H9 (cell line): Measurements from ENCODE around the gene P4HA2. TPM values are rescaled to one million over a fixed set of nuclear protein-coding genes. Genes with fewer than 3 reads are reported as not detected.

Experiments
- DNase-seq: peaks from one replicate; pipeline ENCODE4 v3.0.0-alpha.2; 2017
- H2AFZ ChIP-seq: one replicate; pipeline ENCODE4 v1.6.1; 2013; ENCODE audit warnings: mild to moderate bottlenecking, low read length, control low read depth, moderate library complexity
- H2AK5ac ChIP-seq: 2 replicates; pipeline ENCODE4 v1.6.1; 2013; ENCODE audit warnings: low read length, control low read depth, mixed read lengths; ENCODE audit not compliant: insufficient read length
- H2BK120ac ChIP-seq: one replicate; pipeline ENCODE4 v1.6.1; 2013; ENCODE audit warnings: low read depth, mild to moderate bottlenecking, low read length, control low read depth, inconsistent platforms; ENCODE audit not compliant: poor library complexity, severe bottlenecking
- H2BK12ac ChIP-seq: 2 replicates; pipeline ENCODE4 v1.6.1; 2013; ENCODE audit warnings: low read length, control low read depth, mixed read lengths, low read depth; ENCODE audit not compliant: insufficient read length
- H2BK15ac ChIP-seq: 2 replicates; pipeline ENCODE4 v1.6.1; 2013; ENCODE audit warnings: low read depth, low read length, control low read depth
- H2BK20ac ChIP-seq: one replicate; pipeline ENCODE4 v1.6.1; 2013; ENCODE audit warnings: low read depth, mild to moderate bottlenecking, low read length, control low read depth, inconsistent platforms; ENCODE audit not compliant: poor library complexity, severe bottlenecking
- H2BK5ac ChIP-seq: 2 replicates; pipeline ENCODE4 v1.6.1; 2013; ENCODE audit warnings: low read length, control low read depth, mixed read lengths; ENCODE audit not compliant: insufficient read length
- H3K14ac ChIP-seq: 2 replicates; pipeline ENCODE4 v1.6.1; 2013; ENCODE audit warnings: low read length, control low read depth; ENCODE audit not compliant: insufficient read depth
- H3K18ac ChIP-seq: 2 replicates; pipeline ENCODE4 v1.6.1; 2013; ENCODE audit warnings: low read depth, mild to moderate bottlenecking, mixed read lengths, low read length, control low read depth; ENCODE audit not compliant: insufficient read length
- H3K23ac ChIP-seq: 2 replicates; pipeline ENCODE4 v1.6.1; 2013; ENCODE audit warnings: low read length, control low read depth, mixed read lengths, low read depth; ENCODE audit not compliant: insufficient read length
- H3K23me2 ChIP-seq: 2 replicates; pipeline ENCODE4 v1.6.1; 2013; ENCODE audit warnings: low read depth, mild to moderate bottlenecking, mixed read lengths, low read length, control low read depth; ENCODE audit not compliant: insufficient read length, poor library complexity, severe bottlenecking
- H3K27ac ChIP-seq: 2 replicates; pipeline ENCODE4 v1.5.1; 2013; ENCODE audit warnings: low read length, control low read depth, mixed read lengths, low read depth; ENCODE audit not compliant: insufficient read length
- H3K27me3 ChIP-seq: 2 replicates; pipeline ENCODE4 v1.6.1; 2013; ENCODE audit warnings: low read length, control low read depth, inconsistent platforms; ENCODE audit not compliant: insufficient read depth
- H3K4ac ChIP-seq: 2 replicates; pipeline ENCODE4 v1.6.1; 2013; ENCODE audit warnings: low read depth, mild to moderate bottlenecking, control low read depth, inconsistent platforms, low read length, moderate library complexity
- H3K4me1 ChIP-seq: 2 replicates; pipeline ENCODE4 v1.6.1; 2013; ENCODE audit warnings: low read length, control low read depth, inconsistent platforms; ENCODE audit not compliant: insufficient read depth
- H3K4me2 ChIP-seq: 2 replicates; pipeline ENCODE4 v1.6.1; 2013; ENCODE audit warnings: low read length, control low read depth, mixed read lengths; ENCODE audit not compliant: insufficient read length, insufficient read depth
- H3K56ac ChIP-seq: 2 replicates; pipeline ENCODE4 v1.6.1; 2013; ENCODE audit warnings: low read depth, mild to moderate bottlenecking, mixed read lengths, low read length, control low read depth; ENCODE audit not compliant: insufficient read length
- H3K79me1 ChIP-seq: 2 replicates; pipeline ENCODE4 v1.6.1; 2013; ENCODE audit warnings: low read depth, mild to moderate bottlenecking, moderate library complexity, low read length, control low read depth, inconsistent platforms; ENCODE audit not compliant: insufficient read depth, poor library complexity, severe bottlenecking
- H3K79me2 ChIP-seq: 2 replicates; pipeline ENCODE4 v1.6.1; 2013; ENCODE audit warnings: low read length, control low read depth, inconsistent platforms; ENCODE audit not compliant: insufficient read depth
- H3K9ac ChIP-seq: 2 replicates; pipeline ENCODE4 v1.6.1; 2013; ENCODE audit warnings: low read length, control low read depth, mixed read lengths; ENCODE audit not compliant: insufficient read length; ENCODE audit errors: extremely low read depth
- H3K9me3 ChIP-seq: one replicate; pipeline ENCODE4 v1.6.1; 2013; ENCODE audit warnings: low read depth, low read length, inconsistent platforms; ENCODE audit not compliant: control insufficient read depth
- H3T11ph ChIP-seq: one replicate; pipeline ENCODE4 v1.6.1; 2013; ENCODE audit warnings: mild to moderate bottlenecking, low read length, control low read depth, inconsistent platforms
- H4K20me1 ChIP-seq: one replicate; pipeline ENCODE4 v1.6.1; 2013; ENCODE audit not compliant: control insufficient read depth, insufficient read length, insufficient read depth
- H4K5ac ChIP-seq: 2 replicates; pipeline ENCODE4 v1.6.1; 2013; ENCODE audit warnings: low read depth, mild to moderate bottlenecking, mixed read lengths, low read length, control low read depth; ENCODE audit not compliant: insufficient read length
- H4K8ac ChIP-seq: replicated peaks from 2 replicates; pipeline ENCODE4 v1.6.1; 2013; ENCODE audit warnings: low read length, control low read depth, mixed read lengths, low read depth; ENCODE audit not compliant: insufficient read length
- H4K91ac ChIP-seq: 2 replicates; pipeline ENCODE4 v1.6.1; 2013; ENCODE audit warnings: low read depth, mild to moderate bottlenecking, moderate library complexity, mixed read lengths, low read length, control low read depth; ENCODE audit not compliant: insufficient read length
- H3K27ac Mint-ChIP-seq, 3 experiments: 2 replicates in 2 of 3; 3 replicates in 1 of 3; pipeline ENCODE4 v1.8.0; 2020 to 2021; ENCODE audit warnings: mixed read lengths in 3 of 3, mild to moderate bottlenecking in 1 of 3, moderate library complexity in 1 of 3
- H3K27me3 Mint-ChIP-seq: 2 replicates; pipeline ENCODE4 v1.8.0; 2021; ENCODE audit warnings: low read depth, mild to moderate bottlenecking, moderate library complexity, mixed read lengths
- H3K36me3 Mint-ChIP-seq, 3 experiments: 2 replicates in 2 of 3; 3 replicates in 1 of 3; pipeline ENCODE4 v1.8.0; 2020 to 2021; ENCODE audit warnings: low read depth in 3 of 3, mixed read lengths in 3 of 3; ENCODE audit not compliant: insufficient read depth in 1 of 3
- H3K4me1 Mint-ChIP-seq, 2 experiments: 2 replicates each; pipeline ENCODE4 v1.8.0; 2020; ENCODE audit warnings: mixed read lengths in 2 of 2
- H3K4me3 Mint-ChIP-seq, 2 experiments: 2 replicates in 1 of 2; 3 replicates in 1 of 2; pipeline ENCODE4 v1.8.0; 2020 to 2021; ENCODE audit warnings: mild to moderate bottlenecking in 2 of 2, mixed read lengths in 2 of 2, moderate library complexity in 1 of 2
- H3K9me3 Mint-ChIP-seq, 2 experiments: 2 replicates in 1 of 2; 3 replicates in 1 of 2; pipeline ENCODE4 v1.8.0; 2020; ENCODE audit warnings: mild to moderate bottlenecking in 2 of 2, mixed read lengths in 2 of 2, moderate library complexity in 1 of 2
- CTCF ChIP-seq: fragments of 200-600 bp; sonication (generic); conservative IDR thresholded peaks from 3 replicates; pipeline ENCODE4 v1.8.0; 2021; ENCODE audit warnings: antibody characterized with exemption, mild to moderate bottlenecking
- WGBS: extraction: QIAGEN DNeasy Blood & Tissue Kit; methylation state at CpG from one replicate; pipeline ENCODE4 v1.1.7; 2013; ENCODE audit warnings: missing lambda C conversion rate, low lambda C conversion rate, mixed read lengths; ENCODE audit not compliant: insufficient read length; ENCODE audit errors: extremely low coverage; 5-methylcytosine and 5-hydroxymethylcytosine counted together
- total RNA-seq: library from RNA; stranded (reverse); gene quantifications from 2 replicates; pipeline ENCODE4 v1.2.1, GENCODE V29; 2021

The P4HA2 gene
- total RNA-seq, 1 experiment from 2014 or later: 15.3 TPM

- H2BK5ac ChIP-seq: no peak overlapping the region
- no peaks in the 10 kb centered on the region for H3K27me3 ChIP-seq
- no peaks in the 10 kb centered on the region for H3K79me1 ChIP-seq
- H3K23me2 ChIP-seq: no peaks in the 10 kb centered on the region
- H3K14ac ChIP-seq: no peak overlapping the region
- Mint-ChIP-seq H3K9me3 (peaks cover 2 to 5% of the 10 kb centered on the region in 2 experiments; a peak in 3 of 5 replicates), H3K27ac (peak overlapping the region in 1 of 3 experiments; percentile 21; a peak in 1 of 7 replicates), H3K4me3 (no peak overlapping the region), H3K4me1 (peaks cover 9% of the 10 kb centered on the region in 2 experiments; a peak in 3 of 4 replicates), H3K36me3 (peaks cover 7 to 19% (median 18%) of the 10 kb centered on the region in 3 experiments), H3K27me3 (no peaks in the 10 kb centered on the region)
- no peak overlapping the region for H4K8ac ChIP-seq
- H4K20me1 ChIP-seq: no peaks in the 10 kb centered on the region
- no peaks in the 10 kb centered on the region for H3K79me2 ChIP-seq
- H2AFZ ChIP-seq: no peak overlapping the region
- H3K23ac ChIP-seq: no peak overlapping the region
- H4K5ac ChIP-seq: no peak overlapping the region
- H2BK12ac ChIP-seq: no peak overlapping the region
- no peak overlapping the region for H2AK5ac ChIP-seq
- H3K4ac ChIP-seq: no peak overlapping the region
- H4K91ac ChIP-seq: no peak overlapping the region
- no peak overlapping the region for H3K27ac ChIP-seq
- no peaks in the 10 kb centered on the region for H3K9me3 ChIP-seq
- H3K4me2 ChIP-seq: no peak overlapping the region
- no peak overlapping the region for H3K9ac ChIP-seq
- DNase-seq: no peak
- no peak for TF ChIP-seq CTCF
- no peak overlapping the region for H2BK15ac ChIP-seq
- no peak overlapping the region for H3K56ac ChIP-seq
- WGBS: no CpG with 5 or more reads among the region's 5 CpGs
- no peak overlapping the region for H2BK120ac ChIP-seq
- no peak overlapping the region for H3T11ph ChIP-seq
- no peak overlapping the region for H3K18ac ChIP-seq
- H3K4me1 ChIP-seq: no peaks in the 10 kb centered on the region
- H2BK20ac ChIP-seq: no peak overlapping the region
Observed at GRCh38 chr5:132207778-132208177, 19.9 kb downstream of the P4HA2 start.
